GM12872 (cell line): Measurements from ENCODE around the gene ANGPTL2.

Experiments used
- TF ChIP-seq, protein P1 (sequence below): IDR thresholded peaks from 3 replicates; pipeline ENCODE4 v1.5.1; 2011; ENCODE audit warnings: low read depth, mild to moderate bottlenecking, low read length, moderate library complexity; ENCODE audit not compliant: insufficient read depth

The ANGPTL2 gene

DNA sequence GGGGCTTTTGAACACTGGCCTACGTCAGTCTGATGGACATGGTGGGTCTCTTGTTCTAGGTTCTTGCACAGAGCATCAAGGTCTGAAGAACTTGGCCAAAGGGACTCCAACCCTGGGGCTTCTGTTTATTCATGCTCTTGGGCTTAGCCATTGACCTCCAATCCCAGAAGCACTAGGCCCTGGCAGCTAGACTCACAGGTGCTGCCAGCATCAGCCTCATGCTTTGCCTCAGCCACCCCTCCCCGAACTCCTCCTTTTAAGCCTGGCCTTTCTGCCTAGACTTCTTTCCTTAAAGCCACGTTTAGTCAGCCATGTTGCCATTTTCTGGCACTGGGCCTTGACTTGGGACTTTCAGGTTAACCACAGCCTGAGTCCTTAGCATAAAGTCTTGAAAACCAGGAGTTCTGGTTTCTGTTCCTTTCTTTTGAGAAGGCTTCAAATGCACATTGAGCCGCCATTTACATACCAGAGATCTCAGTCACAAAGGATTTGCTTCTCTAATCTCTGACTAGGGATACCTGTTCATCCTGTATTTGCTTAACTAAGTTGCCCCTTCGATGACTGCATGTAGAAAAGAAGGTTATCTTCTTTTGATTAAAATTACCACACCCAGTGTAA, 54.7 kb downstream of the ANGPTL2 start:
- TF ChIP-seq, protein P1, sequence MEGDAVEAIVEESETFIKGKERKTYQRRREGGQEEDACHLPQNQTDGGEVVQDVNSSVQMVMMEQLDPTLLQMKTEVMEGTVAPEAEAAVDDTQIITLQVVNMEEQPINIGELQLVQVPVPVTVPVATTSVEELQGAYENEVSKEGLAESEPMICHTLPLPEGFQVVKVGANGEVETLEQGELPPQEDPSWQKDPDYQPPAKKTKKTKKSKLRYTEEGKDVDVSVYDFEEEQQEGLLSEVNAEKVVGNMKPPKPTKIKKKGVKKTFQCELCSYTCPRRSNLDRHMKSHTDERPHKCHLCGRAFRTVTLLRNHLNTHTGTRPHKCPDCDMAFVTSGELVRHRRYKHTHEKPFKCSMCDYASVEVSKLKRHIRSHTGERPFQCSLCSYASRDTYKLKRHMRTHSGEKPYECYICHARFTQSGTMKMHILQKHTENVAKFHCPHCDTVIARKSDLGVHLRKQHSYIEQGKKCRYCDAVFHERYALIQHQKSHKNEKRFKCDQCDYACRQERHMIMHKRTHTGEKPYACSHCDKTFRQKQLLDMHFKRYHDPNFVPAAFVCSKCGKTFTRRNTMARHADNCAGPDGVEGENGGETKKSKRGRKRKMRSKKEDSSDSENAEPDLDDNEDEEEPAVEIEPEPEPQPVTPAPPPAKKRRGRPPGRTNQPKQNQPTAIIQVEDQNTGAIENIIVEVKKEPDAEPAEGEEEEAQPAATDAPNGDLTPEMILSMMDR: no peak

DNA sequence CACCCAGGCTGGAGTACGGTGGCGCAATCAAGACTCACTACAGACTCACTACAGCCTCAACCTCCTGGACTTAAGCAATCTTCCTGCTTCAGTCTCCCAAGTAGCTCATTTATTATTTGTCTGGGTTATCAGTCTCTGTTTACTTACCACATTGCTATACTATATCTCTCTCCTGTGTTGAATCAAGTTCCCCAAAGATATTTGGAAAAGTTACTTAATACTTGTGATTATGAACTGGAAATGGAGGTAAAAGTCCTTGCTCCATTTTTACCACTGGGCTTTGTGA, 55.6 kb downstream of the ANGPTL2 start:
- TF ChIP-seq, protein P1: no peak

DNA sequence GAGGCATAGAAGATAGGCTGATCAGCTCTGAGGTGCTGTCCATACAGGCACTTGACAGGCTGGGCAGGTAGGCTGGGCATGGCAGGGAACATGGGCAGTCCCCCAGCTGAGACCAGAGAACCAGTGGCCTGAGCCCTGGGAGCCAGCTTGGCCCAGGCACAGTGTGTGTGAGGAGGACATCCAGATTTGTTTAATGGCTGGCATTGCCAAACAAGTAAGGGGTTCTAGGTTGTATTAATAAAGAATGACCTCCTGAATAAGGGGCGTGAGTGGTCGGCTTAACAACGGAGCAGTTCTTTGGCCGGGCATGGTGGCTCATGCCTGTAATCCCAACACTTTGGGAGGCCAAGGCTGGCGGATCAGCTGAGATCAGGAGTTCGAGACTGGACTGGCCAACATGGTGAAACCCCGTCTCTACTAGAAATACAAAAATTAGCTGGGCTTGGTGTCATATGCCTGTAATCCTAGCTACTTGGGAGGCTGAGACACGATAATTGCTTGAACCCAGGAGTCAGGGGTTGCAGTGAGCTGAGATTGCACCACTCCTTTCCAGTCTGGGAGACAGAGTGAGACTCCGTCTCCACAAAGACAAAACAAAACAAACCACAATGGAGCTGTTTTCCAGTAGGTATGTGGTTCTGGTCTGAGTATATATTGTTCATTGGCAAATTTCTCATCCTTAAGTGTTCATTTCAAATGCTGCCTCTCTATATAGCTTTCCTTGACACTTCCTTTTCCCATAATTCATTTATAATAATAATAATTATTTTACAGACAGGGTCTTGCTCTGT, 56.2 kb downstream of the ANGPTL2 start:
- TF ChIP-seq, protein P1: no peak

DNA sequence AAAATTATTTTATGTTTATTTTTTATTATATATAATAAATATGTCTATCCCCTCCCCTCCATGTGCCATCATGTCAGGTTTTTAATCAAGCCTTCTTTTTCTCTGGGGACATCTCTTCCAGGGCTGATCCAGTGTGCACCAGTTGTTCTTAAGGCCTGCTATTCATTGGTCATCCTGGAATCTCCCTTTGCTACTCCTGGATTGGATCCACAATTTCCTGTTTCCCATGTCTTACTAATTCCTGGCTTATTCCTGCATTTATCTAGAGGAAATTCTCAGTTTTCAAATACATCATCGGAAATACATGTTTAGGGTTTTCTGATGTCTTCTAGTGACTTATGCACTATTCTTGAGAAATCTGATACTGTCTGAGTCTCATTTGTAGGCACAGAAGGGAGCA, 56.8 kb downstream of the ANGPTL2 start:
- TF ChIP-seq, protein P1: no peak

DNA sequence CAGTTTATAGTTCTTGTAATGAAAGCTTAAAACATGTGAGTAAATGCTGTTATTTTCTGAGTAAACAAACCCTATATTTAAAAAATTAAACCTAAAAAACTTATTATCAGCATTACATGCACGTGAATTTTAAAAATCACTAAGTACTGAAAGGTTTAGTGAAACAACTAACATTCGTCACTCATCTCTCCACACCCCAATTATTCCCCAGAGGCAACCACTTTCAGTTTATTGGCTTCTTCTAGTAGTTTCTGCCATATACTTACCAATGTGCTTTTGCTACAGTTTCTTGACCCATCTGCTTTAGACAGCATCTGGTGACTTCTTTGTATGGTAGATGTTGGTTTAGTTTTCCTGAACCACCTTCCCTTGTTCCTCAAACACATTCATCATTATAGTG, 58.1 kb downstream of the ANGPTL2 start:
- TF ChIP-seq, protein P1: no peak

DNA sequence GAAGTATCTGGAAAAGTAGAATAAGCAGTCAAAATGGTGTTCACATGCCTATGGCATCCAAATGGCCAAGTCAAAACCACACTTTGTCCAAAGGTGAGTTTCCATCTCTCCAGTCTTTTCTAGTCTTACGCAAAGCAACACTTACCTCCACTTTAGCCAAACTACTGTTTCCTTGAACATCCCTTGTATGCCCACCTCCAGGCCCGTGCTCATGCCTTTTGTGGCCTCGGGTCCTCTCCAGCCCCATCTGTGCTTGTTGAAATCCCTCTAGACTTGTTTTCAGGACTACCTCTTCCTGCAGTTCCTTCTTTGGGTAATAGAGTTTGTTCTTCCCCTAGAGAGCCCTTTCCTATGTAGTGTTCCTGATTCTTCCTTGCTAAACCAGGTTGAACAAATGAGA, 61.0 kb downstream of the ANGPTL2 start:
- TF ChIP-seq, protein P1: no peak

DNA sequence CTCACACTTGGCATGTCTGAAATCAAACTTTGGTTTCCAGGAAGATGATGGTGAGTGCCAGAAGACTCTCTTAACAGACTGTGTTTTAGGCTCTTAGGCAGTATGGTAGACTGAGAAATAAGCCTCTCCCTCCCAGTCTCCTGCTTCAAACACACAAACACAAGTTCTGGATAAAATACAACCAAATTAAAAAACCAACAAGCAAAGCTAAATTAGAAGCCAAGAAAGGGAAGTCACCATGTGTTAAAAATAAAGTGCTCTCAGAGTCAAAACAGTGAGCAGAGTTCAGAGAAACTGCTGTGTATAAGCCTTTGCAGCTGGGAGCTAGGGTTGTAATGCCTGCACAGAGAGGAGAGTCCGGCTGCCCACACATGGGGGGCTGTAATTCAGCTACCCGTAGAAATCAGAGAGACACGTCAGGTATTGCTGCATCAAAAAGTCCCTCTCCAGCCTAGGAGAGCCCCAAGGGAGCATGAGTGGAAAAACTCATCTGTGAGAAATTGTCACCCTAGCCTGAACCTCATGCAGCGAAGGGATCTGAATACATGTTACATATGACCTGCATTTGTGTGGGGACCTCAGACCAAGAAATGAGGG, 62.6 kb downstream of the ANGPTL2 start:
- TF ChIP-seq, protein P1: no peak
